ENCODE measurements around the gene SPOCK2. TPM values are rescaled to one million over a fixed set of nuclear protein-coding genes. Genes with fewer than 3 reads are reported as not detected.

SPOCK2 gene
- total and polyA plus RNA-seq, 2 donors (not counting 3 experiments of a cell fraction or from before 2014, with no cell fraction given), result 0.40 to 1.1 TPM

DNA sequence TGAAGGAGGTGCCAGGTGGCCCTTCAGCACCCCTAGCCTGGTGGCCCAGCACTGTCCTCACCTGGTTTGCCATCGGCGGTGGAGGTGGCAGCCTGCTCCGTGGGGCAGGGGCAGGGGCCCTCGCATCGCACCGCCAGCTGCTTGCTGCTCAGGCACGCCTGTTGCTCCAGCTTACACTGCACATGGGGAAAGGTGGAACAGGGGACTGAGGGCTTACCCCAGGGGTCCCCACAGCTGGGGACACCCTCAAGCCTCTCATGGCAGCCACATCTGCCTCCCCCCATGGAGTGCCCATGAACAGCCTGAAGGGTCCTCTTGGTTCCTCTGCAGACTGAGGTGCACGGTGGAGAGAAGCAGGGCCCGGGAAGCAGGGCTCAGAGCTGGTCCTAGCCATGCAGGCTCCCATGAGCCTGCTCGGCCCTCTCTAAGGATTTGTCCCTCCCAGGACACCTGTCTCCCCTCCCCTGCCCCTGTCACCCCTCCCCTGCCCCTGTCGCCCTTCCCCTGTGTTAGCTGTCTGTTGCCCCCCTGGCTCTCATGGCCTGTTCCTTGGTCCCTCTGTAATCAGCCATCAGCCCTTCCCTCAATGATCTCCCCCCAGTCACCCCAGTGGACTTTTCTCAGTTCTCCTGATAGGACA is 20.1 kb downstream of the SPOCK2 start:
- H3K9me1 ChIP-seq (replicated peaks; ENCODE audit: control insufficient read depth, extremely low read depth, insufficient read depth, low read length), result no peaks in the 10 kb centered on the region
- TF ChIP-seq POLR2AphosphoS5 (IDR thresholded peaks at IDR 0.05; ENCODE audit: insufficient read depth, low read depth, low read length), result no peak
- no peak for TF ChIP-seq MAX (IDR thresholded peaks at IDR 0.05; ENCODE audit: insufficient read depth, insufficient read length)
- TF ChIP-seq POLR2A (IDR thresholded peaks at IDR 0.05; ENCODE audit: low read depth, low read length), result no peak
- TF ChIP-seq FOS (IDR thresholded peaks at IDR 0.05; ENCODE audit: borderline replicate concordance, insufficient read depth, low read length), result no peak
- TF ChIP-seq GATA2 (IDR thresholded peaks at IDR 0.05; ENCODE audit: insufficient read depth, insufficient read length, low read depth, low read length), result no peak
- no peak for TF ChIP-seq EZH2 (IDR thresholded peaks at IDR 0.05; ENCODE audit: borderline replicate concordance, low read depth, low read length, severe bottlenecking)
- no peak for TF ChIP-seq MYC (IDR thresholded peaks at IDR 0.05; ENCODE audit: low read depth, low read length)
- TF ChIP-seq JUN (IDR thresholded peaks at IDR 0.05; ENCODE audit: borderline replicate concordance, insufficient read depth, insufficient read length, low read depth), result no peak
- TF ChIP-seq, protein P1, sequence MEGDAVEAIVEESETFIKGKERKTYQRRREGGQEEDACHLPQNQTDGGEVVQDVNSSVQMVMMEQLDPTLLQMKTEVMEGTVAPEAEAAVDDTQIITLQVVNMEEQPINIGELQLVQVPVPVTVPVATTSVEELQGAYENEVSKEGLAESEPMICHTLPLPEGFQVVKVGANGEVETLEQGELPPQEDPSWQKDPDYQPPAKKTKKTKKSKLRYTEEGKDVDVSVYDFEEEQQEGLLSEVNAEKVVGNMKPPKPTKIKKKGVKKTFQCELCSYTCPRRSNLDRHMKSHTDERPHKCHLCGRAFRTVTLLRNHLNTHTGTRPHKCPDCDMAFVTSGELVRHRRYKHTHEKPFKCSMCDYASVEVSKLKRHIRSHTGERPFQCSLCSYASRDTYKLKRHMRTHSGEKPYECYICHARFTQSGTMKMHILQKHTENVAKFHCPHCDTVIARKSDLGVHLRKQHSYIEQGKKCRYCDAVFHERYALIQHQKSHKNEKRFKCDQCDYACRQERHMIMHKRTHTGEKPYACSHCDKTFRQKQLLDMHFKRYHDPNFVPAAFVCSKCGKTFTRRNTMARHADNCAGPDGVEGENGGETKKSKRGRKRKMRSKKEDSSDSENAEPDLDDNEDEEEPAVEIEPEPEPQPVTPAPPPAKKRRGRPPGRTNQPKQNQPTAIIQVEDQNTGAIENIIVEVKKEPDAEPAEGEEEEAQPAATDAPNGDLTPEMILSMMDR (IDR thresholded peaks at IDR 0.05; ENCODE audit: extremely low read depth in 1 of 2, insufficient read depth in 1 of 2, low read depth in 1 of 2, low read length in 2 of 2), result no peak
- DNase-seq (ENCODE audit: low read depth, low spot score), result no peak
- H3K36me3 ChIP-seq (ENCODE audit: control insufficient read depth in 2 of 2, extremely low read depth in 1 of 2, insufficient read depth in 2 of 2, low read length in 2 of 2), result no peaks in the 10 kb centered on the region
- no peaks in the 10 kb centered on the region for H4K20me1 ChIP-seq (replicated peaks; ENCODE audit: control insufficient read depth, extremely low read depth, insufficient read depth, low read length)
- dilution Hi-C loops (cut with MboI; ENCODE audit: extremely low pct_ligation_motif_present, low sequenced_read_pairs) (no loop called here), intact Hi-C loops (cut with micrococcal nuclease) (no loop called here)
- H3K4me3 ChIP-seq (replicated peaks in 1 of 3; ENCODE audit: insufficient read depth in 1 of 3, low read depth in 1 of 3, low read length in 3 of 3), result no peak overlapping the region
- BruUV-seq (replicated peaks), result no TSS peak
- no peaks in the 10 kb centered on the region for H3K4me1 ChIP-seq (ENCODE audit: control insufficient read depth, extremely low read depth, insufficient read depth, low read length)
- FAIRE-seq, result no peak
- no peaks in the 10 kb centered on the region for H3K9me3 ChIP-seq (replicated peaks; ENCODE audit: control insufficient read depth, insufficient read depth, low read length)
- no peak overlapping the region for H2AFZ ChIP-seq (ENCODE audit: low read depth, low read length)
- no peak overlapping the region for H3K9ac ChIP-seq (replicated peaks; ENCODE audit: extremely low read depth, insufficient read depth, low read length)
- ChIA-PET CTCF (interaction anchor here (0.9 to 4.5 kb wide), 3 partner anchors 18 to 172 kb away, joined by 3 to 19 read pairs (median 9); no protein-coding TSS in a partner anchor), POLR2A (no interaction called here)
- H3K4me2 ChIP-seq (ENCODE audit: insufficient read depth, low read length), result no peak overlapping the region
- no peaks in the 10 kb centered on the region for H3K79me2 ChIP-seq (ENCODE audit: control insufficient read depth, insufficient read depth, low read length)
- no peaks in the 10 kb centered on the region for H3K27me3 ChIP-seq (ENCODE audit: control insufficient read depth in 2 of 2, insufficient read depth in 2 of 2, low read length in 2 of 2)
- no peak overlapping the region for H3K27ac ChIP-seq (ENCODE audit: insufficient read depth, low read depth, low read length)
